HG03520 (cell line): ENCODE data around the gene GRID1.
"Not testable (repeated sequence)": the region's sequence is repeated elsewhere in the genome, so short reads cannot be mapped to it uniquely, and the experiment has no call there.

Source experiments
- ATAC-seq: cut with Tn5 transposase; IDR thresholded peaks from one replicate; pipeline ENCODE4 v1.9.1; 2021; ENCODE audit warnings: mild to moderate bottlenecking, moderate library complexity; ENCODE audit not compliant: unreplicated experiment

GRID1 gene

GRCh38 chr10:85699066-85699465, 667.5 kb downstream of the GRID1 start:
- ATAC-seq = not testable (repeated sequence)

- no peak for ATAC-seq
These were observed 669.7 kb downstream of the GRID1 start for GRCh38 chr10:85696893-85697292.

DNA sequence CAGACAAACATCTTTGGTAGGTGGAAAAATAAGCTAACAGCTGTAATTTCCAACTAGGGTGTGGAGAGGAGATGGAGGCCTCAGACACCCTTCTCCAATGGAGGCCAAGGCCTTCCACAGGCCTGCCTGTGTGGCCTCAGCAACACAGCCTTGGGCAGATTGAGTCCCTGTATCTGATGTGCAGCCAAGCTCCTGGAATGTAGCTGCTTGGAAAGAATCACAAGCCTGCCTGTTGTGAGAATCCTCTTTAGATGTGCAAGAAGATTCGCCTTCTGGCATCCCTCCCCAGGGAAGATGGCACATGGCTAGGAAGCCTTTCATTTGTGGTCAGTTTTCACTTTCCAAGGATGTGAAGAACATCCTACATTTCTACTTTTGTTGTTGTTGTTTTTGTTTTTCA, 684.0 kb downstream of the GRID1 start:
- ATAC-seq = no peak

- ATAC-seq = no peak
These were observed 686.9 kb downstream of the GRID1 start for GRCh38 chr10:85679710-85680109.

DNA sequence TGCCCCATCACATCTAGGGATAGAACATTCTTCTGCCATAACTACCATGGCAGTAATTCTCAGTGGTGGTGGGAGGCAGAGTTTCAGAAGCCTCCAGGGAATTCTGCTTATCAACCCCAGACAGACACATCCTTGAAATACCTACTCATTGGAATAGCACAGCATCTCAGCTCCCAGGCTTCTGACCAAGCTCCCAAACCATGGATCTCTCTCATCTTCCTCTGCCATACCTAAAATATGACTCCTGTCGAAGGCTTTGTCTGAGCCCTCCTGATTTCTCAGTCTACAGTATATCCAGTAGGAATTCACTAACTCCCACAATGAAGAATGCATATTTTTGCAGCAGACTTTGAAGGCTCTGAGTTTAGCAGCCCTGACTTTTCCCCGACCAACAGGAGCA, 687.5 kb downstream of the GRID1 start:
- no peak for ATAC-seq

DNA sequence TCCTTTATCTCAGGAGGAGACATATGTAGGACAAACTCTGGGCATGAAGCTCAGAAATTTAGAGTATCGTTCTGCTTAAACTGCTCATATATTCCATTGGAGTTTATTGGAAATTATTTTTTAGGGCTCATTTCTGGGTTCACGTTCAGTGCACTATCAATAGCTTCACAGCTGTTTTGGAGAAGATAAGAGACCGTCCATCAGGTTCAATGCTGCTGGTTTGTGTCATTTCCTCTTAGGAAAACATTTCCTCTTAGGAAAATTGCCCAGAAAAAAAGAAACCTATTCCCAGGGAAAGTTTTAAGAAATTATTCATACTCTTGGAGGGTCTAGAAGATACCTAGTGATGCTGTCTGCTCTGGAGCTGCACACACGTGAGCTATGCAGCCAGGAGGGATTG, 691.7 kb downstream of the GRID1 start:
- ATAC-seq = no peak

DNA sequence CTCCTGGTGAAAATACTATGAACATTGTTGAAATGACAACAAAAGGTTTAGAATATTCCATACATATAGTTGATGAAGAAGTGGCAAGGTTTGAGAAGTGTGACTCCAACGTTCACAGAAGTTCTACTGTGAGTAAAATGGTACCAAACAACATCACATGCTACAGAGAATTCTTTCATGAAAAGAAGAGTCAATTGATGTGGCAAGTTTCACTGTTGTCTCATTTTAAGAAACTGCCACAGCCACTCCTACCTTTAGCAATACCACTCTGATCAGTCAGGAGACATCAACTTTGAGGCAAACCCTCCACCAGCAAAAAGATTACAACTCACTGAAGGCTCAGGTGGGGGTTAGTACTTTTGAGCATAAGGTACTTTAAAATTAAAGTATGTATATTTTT, 693.3 kb downstream of the GRID1 start:
- ATAC-seq = no peak

GRCh38 chr10:85671530-85671929, 695.1 kb downstream of the GRID1 start:
- ATAC-seq = no peak

DNA sequence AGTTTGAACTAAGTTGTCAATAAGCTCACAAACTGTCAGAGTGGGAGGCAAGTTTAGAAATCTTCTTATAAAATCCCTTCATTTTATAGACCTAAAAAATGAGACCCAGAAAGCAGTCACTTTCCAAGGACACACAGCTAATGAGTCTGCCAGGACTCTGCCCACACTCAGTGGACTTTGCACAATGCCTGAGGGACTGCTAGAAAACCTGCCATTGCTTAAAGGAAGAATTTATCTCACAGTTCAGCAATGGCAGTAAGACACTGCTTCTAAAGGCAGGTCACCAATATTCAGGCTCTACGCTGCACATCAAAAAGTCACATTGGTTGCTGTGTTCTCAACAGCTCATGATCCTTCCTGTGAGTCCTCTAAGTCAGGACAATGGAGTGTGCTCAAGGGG, 698.1 kb downstream of the GRID1 start:
- ATAC-seq = no peak

GRCh38 chr10:85667638-85668233, 698.9 kb downstream of the GRID1 start:
- no peak for ATAC-seq

GRCh38 chr10:85666987-85667386, 699.6 kb downstream of the GRID1 start:
- no peak for ATAC-seq

DNA sequence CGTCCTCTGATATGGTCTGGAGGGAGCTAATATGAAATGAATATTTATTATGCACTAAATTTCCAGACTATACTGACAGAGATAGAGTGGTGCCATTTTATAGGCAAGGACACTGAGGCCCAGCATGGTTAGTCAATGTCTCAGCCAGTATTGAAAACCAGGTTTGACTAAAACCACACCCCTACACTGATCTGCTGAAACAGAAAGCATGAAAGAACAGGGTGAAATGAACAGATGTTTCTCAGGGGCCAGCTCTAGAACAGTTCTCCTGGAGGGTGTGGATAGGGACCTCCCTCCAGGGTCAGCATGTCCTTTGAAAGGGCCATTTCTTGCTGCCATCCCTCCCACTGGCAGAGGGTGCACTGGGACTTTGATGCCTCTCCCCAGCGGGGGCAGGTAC, 700.5 kb downstream of the GRID1 start:
- no peak for ATAC-seq

DNA sequence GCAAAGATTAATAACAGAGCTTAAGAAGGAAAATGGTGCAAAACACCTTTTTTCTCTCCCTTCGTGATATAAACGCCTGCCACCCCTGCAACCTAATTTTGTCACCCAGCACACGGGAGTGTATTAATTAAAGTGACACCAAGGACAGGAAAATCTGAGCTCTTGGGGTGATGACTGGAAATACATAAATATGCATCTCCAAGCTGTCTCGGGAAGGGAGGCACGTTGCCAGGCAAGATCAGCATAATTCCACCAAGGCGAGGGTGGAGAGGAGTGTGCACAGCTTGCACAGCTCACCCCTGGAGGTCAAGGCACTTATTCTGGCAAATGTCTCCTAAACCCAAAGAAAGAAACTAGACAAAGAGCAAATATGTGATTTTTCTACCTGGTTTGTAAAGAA, 700.9 kb downstream of the GRID1 start:
- ATAC-seq = no peak

GRCh38 chr10:85665078-85665477, 701.5 kb downstream of the GRID1 start:
- ATAC-seq = no peak

GRCh38 chr10:85661123-85661522, 705.5 kb downstream of the GRID1 start:
- ATAC-seq = no peak

DNA sequence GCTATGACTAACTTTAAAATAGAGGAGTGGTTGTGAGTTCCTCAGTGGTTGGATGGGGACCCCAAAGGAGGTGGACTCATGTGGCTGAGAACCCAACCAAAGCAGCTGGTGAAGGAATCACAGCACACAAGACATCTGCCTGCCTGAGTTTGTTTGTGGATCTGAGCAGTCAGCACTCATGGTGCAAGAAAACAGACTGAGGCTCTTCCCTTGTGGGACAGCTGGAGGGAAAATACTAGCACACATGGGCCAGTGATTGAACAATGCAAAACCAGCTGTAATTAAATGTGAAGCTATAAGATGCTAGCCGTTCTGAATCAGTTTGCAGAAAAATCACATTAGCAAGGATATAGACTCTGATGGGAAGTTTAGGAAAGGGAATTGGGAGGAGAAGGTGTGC, 707.3 kb downstream of the GRID1 start:
- ATAC-seq = no peak

DNA sequence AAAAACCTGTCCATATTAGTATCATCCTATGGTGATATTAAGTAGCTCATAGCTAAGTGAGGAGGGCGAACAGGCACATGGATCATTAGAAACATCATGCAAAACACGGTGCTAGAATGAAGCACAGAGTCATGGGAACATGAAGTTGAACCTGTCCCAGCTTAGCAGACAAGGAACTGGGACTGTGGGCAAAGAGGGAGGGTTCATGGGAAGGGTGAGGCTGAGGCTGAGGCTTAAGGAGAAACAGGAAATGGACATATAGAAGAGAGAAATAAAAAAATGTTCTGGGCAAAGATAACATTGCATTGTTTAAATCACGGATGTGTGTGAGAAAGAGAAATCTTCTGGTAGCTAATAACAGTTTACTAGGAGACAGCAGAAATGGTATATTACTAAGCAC, 708.1 kb downstream of the GRID1 start:
- no peak for ATAC-seq

DNA sequence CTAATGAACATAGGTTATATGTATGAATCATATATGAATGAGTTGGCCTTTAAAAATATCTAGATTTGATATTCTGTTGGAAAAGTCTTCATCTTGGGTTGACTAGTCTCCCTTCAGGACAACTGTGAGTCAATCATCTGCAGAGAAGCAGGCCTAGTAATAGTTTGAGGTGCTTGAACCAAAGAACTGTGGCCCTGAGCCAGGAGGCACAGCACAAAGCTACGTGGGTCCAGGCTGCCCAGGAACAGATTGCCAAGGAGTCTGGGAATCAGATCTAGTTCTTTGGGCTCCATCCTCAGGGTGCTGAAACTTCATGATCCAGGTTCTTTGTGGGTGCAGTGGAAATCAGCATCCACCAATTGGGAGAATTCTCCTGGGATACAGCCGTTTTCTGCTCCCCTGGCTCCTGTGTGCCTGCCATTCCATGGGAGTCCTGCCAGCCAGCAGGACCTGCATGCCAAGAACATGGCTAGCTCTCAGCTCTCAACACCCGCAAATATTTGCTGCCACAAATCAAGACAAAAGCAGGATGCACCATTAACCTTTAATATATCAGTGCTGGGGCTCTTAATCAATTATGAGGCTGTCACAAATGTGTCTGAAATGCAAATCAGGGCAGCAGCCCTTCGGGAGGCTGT, 709.0 kb downstream of the GRID1 start:
- ATAC-seq = no peak

- ATAC-seq = no peak
These were observed 711.2 kb downstream of the GRID1 start for GRCh38 chr10:85655411-85655810.

DNA sequence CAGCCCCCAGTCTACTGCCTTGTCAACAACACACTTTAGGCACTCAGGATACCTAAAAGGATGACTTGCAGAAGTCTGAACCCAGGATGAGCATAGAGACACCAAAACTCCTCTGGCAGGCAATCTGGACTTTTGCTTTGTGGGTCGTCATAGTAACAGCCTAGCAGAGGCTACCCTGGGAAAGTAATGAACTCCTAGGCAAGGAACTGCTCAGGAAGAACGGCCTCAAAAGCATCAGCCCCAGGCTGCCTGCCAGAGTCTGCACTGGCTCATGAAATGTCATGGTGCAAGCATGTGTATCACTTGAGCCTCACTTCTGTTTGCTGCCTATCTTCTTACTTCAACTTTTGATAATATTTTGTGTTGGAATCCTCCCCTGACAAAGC, 715.1 kb downstream of the GRID1 start:
- ATAC-seq = no peak

GRCh38 chr10:85650791-85651496, 715.7 kb downstream of the GRID1 start:
- no peak for ATAC-seq

DNA sequence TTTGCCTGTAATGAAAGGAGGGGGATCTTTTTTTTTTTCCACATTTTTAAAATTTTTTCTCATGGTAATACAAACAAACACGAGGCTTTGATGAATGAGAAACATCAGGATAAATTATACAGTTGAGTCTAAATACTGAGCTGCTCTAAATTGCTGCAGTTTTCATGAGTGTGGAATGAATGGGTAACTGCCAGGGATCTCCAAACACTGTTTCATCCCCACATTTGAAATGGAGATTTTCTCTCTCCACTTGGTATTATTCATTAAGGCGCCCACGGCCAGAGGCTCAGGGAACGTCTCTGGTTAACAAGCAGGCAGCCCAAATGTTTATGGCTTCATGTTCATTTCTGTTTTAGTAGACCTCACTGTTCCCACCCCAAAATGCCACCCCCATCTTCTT, 717.1 kb downstream of the GRID1 start:
- no peak for ATAC-seq
